Caco-2 (cell line): ENCODE data around the gene CIART. TPM values are rescaled to one million over a fixed set of nuclear protein-coding genes. Genes with fewer than 3 reads are reported as not detected.

Experiments used
- BruUV-seq: library from RNA; stranded (reverse); fragments of 400-500 nt; replicated peaks from 2 replicates; lab custom pipeline; 2021; lab: Mats Ljungman, UMichigan
- CTCF ChIA-PET: fragments of 300-600 bp; sonication (Branson Sonifier 250); formaldehyde crosslinking; loops from one replicate; lab custom pipeline; 2022; ENCODE audit warnings: antibody characterized with exemption; lab: Charles Lee
- POLR2A ChIA-PET: fragments of 300-600 bp; sonication (Branson Sonifier 250); formaldehyde crosslinking; loops from one replicate; lab custom pipeline; 2022; ENCODE audit warnings: antibody characterized with exemption; lab: Charles Lee
- DNase-seq, 2 experiments: peaks; one replicate each; pipeline versions ENCODE4 v3.0.0 to v3.0.0-alpha.2; 2020 to 2022
- H3K27me3 ChIP-seq: replicated peaks from 2 replicates; pipeline ENCODE4 v1.6.0; 2011; ENCODE audit warnings: low read length; ENCODE audit not compliant: control insufficient read depth, insufficient read depth
- H3K36me3 ChIP-seq: 2 replicates; pipeline ENCODE4 v1.5.1; 2011; ENCODE audit warnings: low read length; ENCODE audit not compliant: control insufficient read depth, insufficient read depth
- H3K4me1 ChIP-seq: fragments of 250-450 bp; sonication (Bioruptor Pico); 2 replicates; pipeline ENCODE4 v1.5.1; 2020; ENCODE audit warnings: mild to moderate bottlenecking
- H3K4me3 ChIP-seq: 2 replicates; pipeline ENCODE4 v1.5.1; 2011; ENCODE audit warnings: low read depth, mild to moderate bottlenecking, control low read depth, low read length
- H3K9me3 ChIP-seq: fragments of 250-450 bp; sonication (Bioruptor Pico); 2 replicates; pipeline ENCODE4 v1.5.1; 2020; ENCODE audit warnings: mild to moderate bottlenecking, moderate library complexity
- H3K27ac Mint-ChIP-seq: one replicate; pipeline ENCODE4 v1.8.0; 2022; ENCODE audit warnings: mixed read lengths; ENCODE audit not compliant: unreplicated experiment
- H3K27me3 Mint-ChIP-seq: one replicate; pipeline ENCODE4 v1.8.0; 2022; ENCODE audit warnings: mixed read lengths; ENCODE audit not compliant: insufficient read depth, unreplicated experiment
- H3K36me3 Mint-ChIP-seq: one replicate; pipeline ENCODE4 v1.8.0; 2022; ENCODE audit warnings: mild to moderate bottlenecking, mixed read lengths; ENCODE audit not compliant: insufficient read depth, unreplicated experiment
- H3K4me1 Mint-ChIP-seq: one replicate; pipeline ENCODE4 v1.8.0; 2022; ENCODE audit warnings: low read depth, mixed read lengths; ENCODE audit not compliant: unreplicated experiment
- H3K4me3 Mint-ChIP-seq: one replicate; pipeline ENCODE4 v1.8.0; 2022; ENCODE audit warnings: mild to moderate bottlenecking, moderate library complexity, mixed read lengths; ENCODE audit not compliant: unreplicated experiment
- H3K9me3 Mint-ChIP-seq: one replicate; pipeline ENCODE4 v1.8.0; 2022; ENCODE audit warnings: mixed read lengths; ENCODE audit not compliant: unreplicated experiment
- CTCF ChIP-seq, 2 experiments: fragments of 200-600 bp in 1 of 2; IDR thresholded peaks; 1 replicate in 1 of 2; 2 replicates in 1 of 2; pipeline versions ENCODE4 v1.5.1 to v1.8.0; 2011 to 2022; ENCODE audit warnings: antibody characterized with exemption in 1 of 2, control low read depth in 1 of 2, inconsistent platforms in 1 of 2, low read depth in 1 of 2, low read length in 1 of 2, mild to moderate bottlenecking in 1 of 2, moderate library complexity in 1 of 2; ENCODE audit not compliant: insufficient read depth in 1 of 2, severe bottlenecking in 1 of 2, unreplicated experiment in 1 of 2
- intact Hi-C: fragments of 100-400 bp; cut with micrococcal nuclease; formaldehyde crosslinking; loops from one replicate; pipeline ENCODE4 v1.10.0; 2022; ENCODE audit not compliant: unreplicated experiment
- total RNA-seq: library from RNA; stranded (reverse); gene quantifications from 2 replicates; pipeline ENCODE4 v1.2.3, GENCODE V29; 2022

CIART gene
- total RNA-seq, 1 experiment from 2014 or later: 3.2 TPM

DNA sequence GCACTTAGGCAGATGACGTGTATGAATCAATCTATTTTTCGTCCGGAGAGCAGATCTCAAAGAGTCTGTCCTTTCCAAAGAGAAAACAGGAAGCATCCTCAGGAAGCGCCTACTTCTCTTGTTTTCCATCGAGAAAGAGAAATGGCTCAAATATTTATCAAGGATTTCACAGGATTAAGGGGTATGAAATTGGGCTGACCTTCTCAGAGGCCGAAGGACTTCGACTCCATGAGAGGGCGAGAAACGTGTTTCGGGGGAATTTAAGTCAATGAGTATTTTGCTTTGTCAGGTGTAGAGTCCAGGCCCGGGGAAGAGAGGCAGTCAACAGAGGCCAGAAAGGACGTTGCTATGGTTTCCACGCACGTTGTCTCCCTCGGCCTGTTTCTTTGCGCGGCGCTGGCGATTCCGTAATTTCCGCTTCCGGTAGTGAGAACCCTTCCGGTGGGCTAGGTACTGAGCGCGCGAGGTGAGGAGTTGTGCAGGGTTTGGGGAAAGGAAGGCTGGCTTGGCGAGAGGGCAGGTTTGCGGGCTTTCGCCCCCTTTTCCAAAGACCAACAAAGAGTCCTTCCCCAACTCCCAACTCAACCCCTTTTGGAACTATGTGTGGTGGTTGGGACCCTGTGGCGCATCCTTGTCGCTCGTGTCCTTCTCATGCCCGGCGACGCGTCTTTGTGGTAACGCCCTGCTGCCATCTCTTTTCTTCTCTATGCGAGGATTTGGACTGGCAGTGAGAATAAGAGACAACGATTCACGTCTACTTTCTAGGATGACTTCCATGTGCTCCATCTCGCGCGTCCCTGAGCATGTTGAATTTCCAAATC, 11.3 kb downstream of the CIART start, which contains the start of gene MRPS21:
TSS of gene MRPS21 (plus strand) at position 429 of the 821 bp plus-strand sequence. CDS start 506 bp downstream, outside the sequence.
- DNase-seq: peak; percentile 64 to 76
- Mint-ChIP-seq H3K36me3 (no peaks in the 10 kb centered on the region), H3K4me3 (peak within 1 kb of the TSS; percentile 71), H3K4me1 (no peaks in the 10 kb centered on the region), H3K27me3 (no peaks in the 10 kb centered on the region), H3K9me3 (no peaks in the 10 kb centered on the region), H3K27ac (peak within 1 kb of the TSS; percentile 55)
- Histone ChIP-seq H3K36me3 (no peaks in the 10 kb centered on the region), H3K27me3 (no peaks in the 10 kb centered on the region), H3K4me3 (peak within 1 kb of the TSS; percentile 35), H3K4me1 (no peaks in the 10 kb centered on the region), H3K9me3 (no peaks in the 10 kb centered on the region)
- BruUV-seq: TSS peak; percentile 93
- TF ChIP-seq CTCF (IDR thresholded peaks at IDR 0.05; ENCODE audit: insufficient read depth in 1 of 2, low read depth in 1 of 2, low read length in 1 of 2, severe bottlenecking in 1 of 2, unreplicated experiment in 1 of 2): no peak
- intact Hi-C loops: no loop called here
- ChIA-PET CTCF (no interaction called here), POLR2A (no interaction called here)

DNA sequence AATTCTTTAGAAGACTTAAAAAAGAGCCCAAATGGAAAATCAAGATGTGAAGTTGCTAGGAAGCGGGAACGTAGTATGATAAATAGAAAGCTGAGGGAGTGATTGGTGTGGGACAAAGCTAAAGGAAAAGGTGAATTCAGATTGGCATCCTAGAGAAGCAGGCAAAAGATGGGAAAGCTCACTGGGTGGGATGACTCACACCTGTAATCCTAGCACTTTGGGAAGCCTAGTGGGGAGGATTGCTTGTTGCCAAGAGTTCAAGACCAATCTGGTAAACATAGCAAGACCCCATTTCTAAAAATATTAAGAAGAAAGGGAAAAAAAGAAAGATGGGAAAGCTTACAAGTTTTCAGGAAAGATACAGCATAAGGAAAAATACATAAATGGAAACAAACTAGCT, 13.1 kb downstream of the CIART start:
- Histone ChIP-seq H3K27me3 (no peaks in the 10 kb centered on the region), H3K36me3 (no peaks in the 10 kb centered on the region), H3K9me3 (no peaks in the 10 kb centered on the region), H3K4me1 (no peaks in the 10 kb centered on the region), H3K4me3 (no peak overlapping the region)
- H3K27ac Mint-ChIP-seq: no peak overlapping the region
- CTCF ChIA-PET: no interaction called here
- no peak overlapping the region for H3K4me3 Mint-ChIP-seq
- no peaks in the 10 kb centered on the region for H3K27me3 Mint-ChIP-seq
- BruUV-seq: TSS peak; percentile 17
- intact Hi-C loops: no loop called here
- no peak for DNase-seq
- H3K9me3 Mint-ChIP-seq: no peaks in the 10 kb centered on the region
- no peaks in the 10 kb centered on the region for H3K4me1 Mint-ChIP-seq
- no peaks in the 10 kb centered on the region for H3K36me3 Mint-ChIP-seq
- POLR2A ChIA-PET: no interaction called here
- no peak for TF ChIP-seq CTCF (IDR thresholded peaks at IDR 0.05; ENCODE audit: insufficient read depth in 1 of 2, low read depth in 1 of 2, low read length in 1 of 2, severe bottlenecking in 1 of 2, unreplicated experiment in 1 of 2)

GRCh38 chr1:150299716-150300115, 17.4 kb downstream of the CIART start:
- POLR2A ChIA-PET: no interaction called here
- BruUV-seq: no TSS peak
- H3K27me3 Mint-ChIP-seq: no peaks in the 10 kb centered on the region
- intact Hi-C loops: no loop called here
- no peaks in the 10 kb centered on the region for H3K36me3 ChIP-seq
- no peaks in the 10 kb centered on the region for H3K27me3 ChIP-seq
- no peaks in the 10 kb centered on the region for H3K4me1 ChIP-seq
- H3K9me3 ChIP-seq: no peaks in the 10 kb centered on the region
- no peak overlapping the region for H3K4me3 ChIP-seq
- H3K9me3 Mint-ChIP-seq: no peaks in the 10 kb centered on the region
- CTCF ChIA-PET: no interaction called here
- TF ChIP-seq CTCF (IDR thresholded peaks at IDR 0.05; ENCODE audit: insufficient read depth in 1 of 2, low read depth in 1 of 2, low read length in 1 of 2, severe bottlenecking in 1 of 2, unreplicated experiment in 1 of 2): no peak
- H3K4me1 Mint-ChIP-seq: no peaks in the 10 kb centered on the region
- no peak overlapping the region for H3K27ac Mint-ChIP-seq
- no peak for DNase-seq
- H3K4me3 Mint-ChIP-seq: no peak overlapping the region
- H3K36me3 Mint-ChIP-seq: no peaks in the 10 kb centered on the region
